ENCODE results near the gene ZNF268. TPM values are rescaled to one million over a fixed set of nuclear protein-coding genes. Genes with fewer than 3 reads are reported as not detected.

ZNF268 gene
- total and polyA plus RNA-seq, 10 of the 15 experiments (the other 5 are each of a cell fraction or from before 2014, with no cell fraction given) = 9.4 to 23.2 (median 15.3) TPM

DNA sequence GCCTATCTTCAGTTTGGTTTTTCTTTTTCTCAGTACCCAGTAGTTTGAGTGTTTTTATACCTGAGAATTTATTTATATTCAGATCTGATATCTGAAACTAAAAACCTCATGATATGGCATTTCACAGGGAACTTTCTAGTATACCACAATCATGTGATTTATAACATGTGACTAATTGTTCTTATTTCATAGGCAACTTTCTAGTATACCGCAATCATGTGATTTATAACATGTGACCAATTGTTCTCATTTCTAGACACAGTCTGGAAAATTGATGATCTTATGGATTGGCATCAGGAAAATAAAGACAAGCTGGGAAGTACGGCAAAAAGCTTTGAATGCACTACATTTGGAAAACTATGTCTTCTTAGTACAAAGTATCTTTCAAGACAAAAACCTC is 20.6 kb downstream of the ZNF268 start:
- BruUV-seq (replicated peaks) = no TSS peak
- SMC1A ChIA-PET (ENCODE audit: uncharacterized antibody, unreplicated experiment) = interaction anchor here (0.9 kb wide), 1 partner anchor 145 kb away, joined by 3 read pairs; no protein-coding TSS in a partner anchor

GRCh38 chr12:133202493-133203343 is 21.4 kb downstream of the ZNF268 start:
- DNase-seq (ENCODE audit: low read depth, low spot score) (no peak), FAIRE-seq (no peak), ATAC-seq (no peak)
- H3K36me3 ChIP-seq (ENCODE audit: control insufficient read depth in 2 of 2, insufficient read depth in 2 of 2, low read length in 1 of 2) = peaks cover 3 to 17% of the 10 kb centered on the region in 2 experiments; a peak in 2 of 4 replicates
- ChIA-PET SMC1A (ENCODE audit: uncharacterized antibody, unreplicated experiment) (interaction anchor here (0.6 to 0.9 kb wide), 2 partner anchors 146 to 147 kb away, joined by 3 read pairs; no protein-coding TSS in a partner anchor), RAD21 (ENCODE audit: unreplicated experiment) (no interaction called here), CTCF (interaction anchor here (0.5 kb wide), 1 partner anchor 216 kb away, joined by 3 read pairs; the partner anchor contains the start of gene ZNF26), POLR2A (no interaction called here)
- in situ Hi-C loops (cut with MboI) (no loop called here), intact Hi-C loops (cut with micrococcal nuclease; ENCODE audit: unreplicated experiment) (no loop called here)
- TF ChIP-seq TCF3 (IDR thresholded peaks at IDR 0.05; ENCODE audit: borderline replicate concordance, insufficient read depth, low read depth, low read length) = no peak
- no peak for TF ChIP-seq SIN3A (IDR thresholded peaks at IDR 0.05; ENCODE audit: low read depth, low read length)
- no peak for TF ChIP-seq SIX5 (IDR thresholded peaks at IDR 0.05; ENCODE audit: low read depth, low read length, severe bottlenecking)
- TF ChIP-seq KLF5 (IDR thresholded peaks at IDR 0.05; ENCODE audit: partially characterized antibody) = peak; percentile 92
- TF ChIP-seq CBX5 (IDR thresholded peaks at IDR 0.05; ENCODE audit: low read depth) = peak; percentile 88
- TF ChIP-seq NR2C1 (IDR thresholded peaks at IDR 0.05) = no peak
- H3K4me1 ChIP-seq (ENCODE audit: control insufficient read depth, insufficient read depth, low read length) = no peaks in the 10 kb centered on the region
- H3K4me2 ChIP-seq (ENCODE audit: control insufficient read depth, insufficient read depth) = no peak overlapping the region
- H4K20me1 ChIP-seq (ENCODE audit: control insufficient read depth, insufficient read depth) = no peaks in the 10 kb centered on the region
- H3K27ac ChIP-seq (ENCODE audit: control insufficient read depth, insufficient read depth) = no peak overlapping the region
- H3K79me2 ChIP-seq (ENCODE audit: control insufficient read depth, insufficient read depth, low read length) = no peaks in the 10 kb centered on the region
- H3K27me3 ChIP-seq (replicated peaks in 1 of 2; ENCODE audit: control insufficient read depth in 2 of 2, insufficient read depth in 2 of 2, low read length in 1 of 2) = no peaks in the 10 kb centered on the region
- BruUV-seq (replicated peaks) = no TSS peak
- no peak overlapping the region for H2AFZ ChIP-seq (ENCODE audit: control insufficient read depth, low read depth, low read length)
- H3K4me3 ChIP-seq = no peak overlapping the region
- WGBS (ENCODE audit: insufficient coverage, insufficient replicate concordance, low lambda C conversion rate, missing lambda C conversion rate) = 100% methylated on average over 2 of the region's 2 CpGs
- H3K9me3 ChIP-seq (replicated peaks; ENCODE audit: control insufficient read depth, insufficient read depth, low read length) = peaks cover 52% of the 10 kb centered on the region
- no peak overlapping the region for H3K9ac ChIP-seq (ENCODE audit: control insufficient read depth, insufficient read depth, low read length)

More for the DNA sequence above, 20.6 kb downstream of the ZNF268 start:
- ChIA-PET POLR2A (no interaction called here), RAD21 (ENCODE audit: unreplicated experiment) (no interaction called here), CTCF (no interaction called here)
- intact Hi-C loops (cut with micrococcal nuclease; ENCODE audit: unreplicated experiment) = no loop called here
- FAIRE-seq (no peak), DNase-seq (ENCODE audit: low read depth, low spot score) (no peak), ATAC-seq (no peak)
- Histone ChIP-seq H2AFZ (ENCODE audit: control insufficient read depth, low read depth, low read length) (no peak overlapping the region), H3K27me3 (replicated peaks in 1 of 2; ENCODE audit: control insufficient read depth in 2 of 2, insufficient read depth in 2 of 2, low read length in 1 of 2) (no peaks in the 10 kb centered on the region), H3K27ac (ENCODE audit: control insufficient read depth, insufficient read depth) (no peak overlapping the region), H3K9me3 (replicated peaks; ENCODE audit: control insufficient read depth, insufficient read depth, low read length) (peaks cover 52% of the 10 kb centered on the region), H3K36me3 (ENCODE audit: control insufficient read depth in 2 of 2, insufficient read depth in 2 of 2, low read length in 1 of 2) (peaks cover 3 to 17% of the 10 kb centered on the region in 2 experiments; a peak in 2 of 4 replicates), H4K20me1 (ENCODE audit: control insufficient read depth, insufficient read depth) (no peaks in the 10 kb centered on the region), H3K4me3 (no peak overlapping the region), H3K4me2 (ENCODE audit: control insufficient read depth, insufficient read depth) (no peak overlapping the region), H3K4me1 (ENCODE audit: control insufficient read depth, insufficient read depth, low read length) (no peaks in the 10 kb centered on the region), H3K79me2 (ENCODE audit: control insufficient read depth, insufficient read depth, low read length) (no peaks in the 10 kb centered on the region), H3K9ac (ENCODE audit: control insufficient read depth, insufficient read depth, low read length) (no peak overlapping the region)
- TF ChIP-seq JUND (IDR thresholded peaks at IDR 0.05; ENCODE audit: low read depth, low read length) (no peak), RCOR1 (conservative IDR thresholded peaks at IDR 0.05; ENCODE audit: low read depth, low read length) (no peak), RELA (IDR thresholded peaks at IDR 0.05; ENCODE audit: borderline replicate concordance, partially characterized antibody) (no peak), ZNF24 (IDR thresholded peaks at IDR 0.05) (no peak), POLR2AphosphoS2 (IDR thresholded peaks at IDR 0.05; ENCODE audit: low read depth, low read length) (no peak), BMI1 (IDR thresholded peaks at IDR 0.05; ENCODE audit: borderline replicate concordance) (no peak), HDAC2 (IDR thresholded peaks at IDR 0.05) (no peak)
- in situ Hi-C loops (cut with MboI) = no loop called here
- 100% methylated on average over 2 of the region's 2 CpGs for WGBS (ENCODE audit: insufficient coverage, insufficient replicate concordance, low lambda C conversion rate, missing lambda C conversion rate)

Data from GM12878 (cell line).